HepG2 (cell line): Measurements from ENCODE around the gene WDR31. TPM values are rescaled to one million over a fixed set of nuclear protein-coding genes. Genes with fewer than 3 reads are reported as not detected.

Experiments
- ATF3 ChIP-seq: sonication (generic); formaldehyde crosslinking; IDR thresholded peaks from 2 replicates; pipeline ENCODE4 v1.4.0; 2020; ENCODE audit warnings: missing genetic modification reagents
- E2F2 ChIP-seq: sonication (generic); formaldehyde crosslinking; IDR thresholded peaks from 2 replicates; pipeline ENCODE4 v1.4.0; 2020; ENCODE audit warnings: missing genetic modification reagents, borderline replicate concordance
- FOXA3 ChIP-seq: IDR thresholded peaks from 2 replicates; pipeline ENCODE4 v1.6.1; 2016; ENCODE audit warnings: missing genetic modification reagents, missing compliant biosample characterization
- HDAC2 ChIP-seq: sonication (generic); formaldehyde crosslinking; IDR thresholded peaks from 2 replicates; pipeline ENCODE4 v1.4.0; 2020; ENCODE audit warnings: missing genetic modification reagents
- SSRP1 ChIP-seq: IDR thresholded peaks from 2 replicates; pipeline ENCODE4 v1.6.1; 2016; ENCODE audit warnings: control low read depth
- TFDP1 ChIP-seq: IDR thresholded peaks from 2 replicates; pipeline ENCODE4 v1.6.1; 2016; ENCODE audit warnings: missing compliant biosample characterization, missing genetic modification reagents, borderline replicate concordance
- THAP8 ChIP-seq: sonication (generic); formaldehyde crosslinking; IDR thresholded peaks from 2 replicates; pipeline ENCODE4 v1.5.1; 2020; ENCODE audit warnings: missing genetic modification reagents, mild to moderate bottlenecking, borderline replicate concordance
- ZFAT ChIP-seq: sonication (generic); formaldehyde crosslinking; conservative IDR thresholded peaks from 2 replicates; pipeline ENCODE4 v1.8.1; 2023; ENCODE audit warnings: missing genetic modification reagents, inconsistent platforms
- ZFP36L1 ChIP-seq: sonication (generic); formaldehyde crosslinking; IDR thresholded peaks from 2 replicates; pipeline ENCODE4 v1.8.0; 2022; ENCODE audit warnings: mild to moderate bottlenecking, missing genetic modification reagents, moderate library complexity
- ZNF230 ChIP-seq: sonication (generic); formaldehyde crosslinking; IDR thresholded peaks from 2 replicates; pipeline ENCODE4 v1.4.0; 2020; ENCODE audit warnings: mild to moderate bottlenecking, missing genetic modification reagents
- ZNF549 ChIP-seq: sonication (generic); formaldehyde crosslinking; IDR thresholded peaks from 2 replicates; pipeline ENCODE4 v1.5.0; 2020; ENCODE audit warnings: missing genetic modification reagents
- ZNF552 ChIP-seq: sonication (generic); formaldehyde crosslinking; IDR thresholded peaks from 2 replicates; pipeline ENCODE4 v1.9.0; 2022; ENCODE audit warnings: missing genetic modification reagents, mild to moderate bottlenecking, borderline replicate concordance
- ZNF646 ChIP-seq: sonication (generic); formaldehyde crosslinking; IDR thresholded peaks from 2 replicates; pipeline ENCODE4 v1.9.0; 2021; ENCODE audit warnings: mild to moderate bottlenecking, missing genetic modification reagents
- ZNF772 ChIP-seq: sonication (generic); formaldehyde crosslinking; IDR thresholded peaks from 2 replicates; pipeline ENCODE4 v1.5.0; 2020; ENCODE audit warnings: mild to moderate bottlenecking, missing genetic modification reagents
- ZNF850 ChIP-seq: sonication (generic); formaldehyde crosslinking; conservative IDR thresholded peaks from 2 replicates; pipeline ENCODE4 v1.9.0; 2021; ENCODE audit warnings: mild to moderate bottlenecking, missing genetic modification reagents
- ZUFSP ChIP-seq: sonication (generic); formaldehyde crosslinking; IDR thresholded peaks from 2 replicates; pipeline ENCODE4 v1.9.0; 2021; ENCODE audit warnings: missing genetic modification reagents, mild to moderate bottlenecking, borderline replicate concordance
- polyA plus RNA-seq, 8 experiments: library from polyadenylated mRNA; depleted of rRNA in 3 of 8; stranded (reverse) in 7 of 8; unstranded in 1 of 8; fragments of >200 nt; fragmentation: Illumina TruSeq in 4 of 8; extraction: Trizol in 4 of 8; gene quantifications; 2 replicates each; pipeline versions ENCODE4 v1.2.1 to v1.2.3, GENCODE V29; 2011 to 2016; ENCODE audit warnings: low read depth in 4 of 8, missing spikeins in 1 of 8, mixed read lengths in 1 of 8; ENCODE audit not compliant: insufficient read depth in 1 of 8
- total RNA-seq, 5 experiments: library from RNA; depleted of rRNA; stranded (reverse); fragments of >200 nt; fragmentation: Illumina TruSeq; extraction: Trizol; gene quantifications; 2 replicates each; pipeline ENCODE4 v1.2.3, GENCODE V29; 2016; ENCODE audit warnings: low read depth in 1 of 5

Gene WDR31
- total and polyA plus RNA-seq, 2 of the 13 experiments (the other 11 are each of a cell fraction or from before 2014, with no cell fraction given) = 0.33 to 1.7 TPM

GRCh38 chr9:113340011-113340699 is at the start of gene WDR31 (continued):
- TF ChIP-seq ZNF552 (CRISPR knock-in tag) (0 out of 2 replicates have a peak, but pooled peaks have one; percentile 54), ZFP36L1 (peak; percentile 85; the same call in 1 of the 2 replicates), SSRP1 (peak; percentile 27; the same call in 1 of the 2 replicates), E2F2 (0 out of 2 replicates have a peak, but pooled peaks have one; percentile 60), ZUFSP (CRISPR knock-in tag) (no peak), ZNF646 (CRISPR knock-in tag) (no peak), ZNF549 (CRISPR knock-in tag) (no peak), ATF3 (CRISPR knock-in tag) (peak; percentile 64), ZNF772 (CRISPR knock-in tag) (peak; percentile 98), FOXA3 (CRISPR knock-in tag) (peak; percentile 68; the same call in 1 of the 2 replicates), THAP8 (CRISPR knock-in tag) (0 out of 2 replicates have a peak, but pooled peaks have one; percentile 1), ZFAT (CRISPR knock-in tag) (no peak), ZNF230 (CRISPR knock-in tag) (peak; percentile 69), HDAC2 (CRISPR knock-in tag) (peak; percentile 87), ZNF850 (0 out of 2 replicates have a peak, but pooled peaks have one; percentile 64), TFDP1 (CRISPR knock-in tag) (peak; percentile 86)
